GM21360 (cell line): ENCODE results near the gene HOXB8.

ENCODE experiments used
- ATAC-seq: cut with Tn5 transposase; IDR thresholded peaks from one replicate; pipeline ENCODE4 v1.9.1; 2021; ENCODE audit warnings: mild to moderate bottlenecking, moderate library complexity; ENCODE audit not compliant: unreplicated experiment

Gene HOXB8

DNA sequence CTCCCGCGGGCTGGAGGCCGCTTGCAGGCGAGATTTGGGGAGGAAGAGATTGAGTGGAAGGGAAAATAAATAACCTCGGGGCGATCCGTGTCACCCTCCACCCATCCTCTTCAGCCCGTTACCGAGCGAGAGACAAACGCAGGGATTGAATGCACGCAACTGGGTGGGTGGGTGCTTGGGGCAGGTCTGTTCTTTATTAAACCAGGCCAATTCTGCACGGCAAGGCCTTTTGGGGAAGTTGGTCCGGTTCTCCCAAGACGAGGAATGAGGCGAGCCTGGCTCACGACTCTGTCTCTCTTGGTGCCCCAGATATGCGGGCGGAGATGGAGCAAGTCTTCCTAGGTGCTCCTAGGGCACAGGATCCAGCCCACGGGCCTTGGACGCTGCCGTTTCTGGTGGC, 3.9 kb downstream of the HOXB8 start:
- no peak for ATAC-seq

DNA sequence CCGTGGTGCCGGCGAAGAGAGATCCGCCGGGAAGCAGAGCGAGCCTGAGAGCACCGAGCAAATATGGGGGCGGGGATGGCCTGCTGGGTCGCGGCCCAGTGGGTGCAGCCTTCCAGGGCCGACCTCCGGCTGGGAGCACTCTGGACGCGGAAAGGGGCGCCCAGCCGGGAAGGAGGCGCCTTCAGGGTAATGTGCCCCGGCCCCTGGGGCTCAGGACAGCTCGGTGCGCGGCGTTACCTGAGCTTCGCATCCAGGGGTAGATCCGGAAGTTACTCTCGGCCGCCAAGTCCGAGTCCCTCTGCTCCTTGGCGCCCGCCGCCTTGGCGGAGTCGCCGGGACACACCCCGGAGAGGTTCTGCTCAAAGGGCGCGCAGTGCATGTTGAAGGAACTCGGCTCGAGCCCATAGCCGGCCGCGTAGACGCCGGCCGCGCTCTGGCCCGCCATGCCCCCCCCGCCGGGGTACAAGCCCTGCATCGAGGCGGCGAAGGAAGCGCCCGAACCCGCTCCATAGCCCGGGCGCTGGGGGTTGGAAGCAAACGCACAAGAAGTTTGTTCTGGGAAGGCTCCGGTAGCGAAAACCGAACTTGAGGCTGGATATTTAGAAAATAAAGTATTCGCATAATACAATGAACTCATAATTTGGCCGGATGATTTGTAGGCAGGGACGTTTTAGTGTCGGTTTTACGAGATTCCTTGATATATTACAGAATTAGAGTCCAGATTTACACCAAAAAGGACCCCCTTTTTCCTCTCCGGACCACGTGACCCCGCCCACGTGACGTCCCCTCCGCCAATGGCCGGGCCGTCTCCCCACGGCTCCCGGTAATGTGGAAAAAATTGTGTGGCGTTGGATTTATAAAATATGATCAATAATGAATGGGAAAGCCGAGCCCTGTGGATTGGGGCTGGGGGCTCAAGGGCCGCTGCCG, 4.5 kb downstream of the HOXB8 start, which contains the start of gene HOXB7:
TSS of gene HOXB7 (minus strand) at position 736 of the 930 bp plus-strand sequence. CDS start at position 637, 99 bp downstream.
- no peak for ATAC-seq

DNA sequence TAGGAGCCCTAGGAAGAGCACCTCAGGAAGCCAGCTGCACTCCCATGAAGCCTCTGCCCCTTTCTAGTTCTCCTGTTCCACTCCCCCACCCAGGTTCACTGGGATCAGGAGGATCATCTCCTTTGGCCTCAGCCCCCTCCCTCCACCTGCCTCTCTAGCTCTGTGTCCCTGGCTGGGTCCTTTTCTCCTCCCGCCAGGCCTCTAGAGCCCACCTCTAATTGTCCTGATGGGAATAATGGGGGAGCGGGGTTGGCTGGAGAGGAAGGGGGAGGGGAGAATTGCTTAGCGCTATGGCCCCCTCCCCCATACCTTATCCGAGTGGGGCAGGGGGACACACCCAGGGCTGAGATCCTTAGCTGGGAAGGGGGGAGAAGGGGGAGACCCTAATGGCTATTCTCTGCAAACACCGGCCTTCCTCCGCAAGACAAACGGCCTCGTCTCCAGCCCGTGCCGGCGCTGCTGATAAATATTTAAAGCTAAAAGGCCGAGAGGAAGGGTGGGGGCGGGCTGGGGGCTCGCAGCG, 5.3 kb downstream of the HOXB8 start:
- ATAC-seq = no peak

- ATAC-seq = no peak
These were observed 6.1 kb downstream of the HOXB8 start for GRCh38 chr17:48609033-48609432.

DNA sequence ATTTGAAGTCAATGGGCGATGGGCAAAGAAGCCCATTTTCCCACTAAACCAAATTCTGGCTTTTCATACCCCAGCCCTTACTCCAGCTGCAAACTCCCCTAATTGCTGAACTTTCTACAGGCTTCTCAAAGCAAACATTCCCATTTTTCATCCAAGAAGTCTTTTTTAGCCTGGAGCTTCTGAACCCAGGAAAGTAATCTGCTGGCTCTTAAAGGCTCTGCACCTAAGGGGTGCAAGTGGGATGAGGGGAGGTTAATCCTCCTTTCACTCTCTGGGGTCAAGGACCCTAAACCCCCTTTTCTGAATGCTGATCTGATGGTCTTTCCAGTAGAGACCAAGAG, 6.6 kb downstream of the HOXB8 start:
- ATAC-seq = no peak

DNA sequence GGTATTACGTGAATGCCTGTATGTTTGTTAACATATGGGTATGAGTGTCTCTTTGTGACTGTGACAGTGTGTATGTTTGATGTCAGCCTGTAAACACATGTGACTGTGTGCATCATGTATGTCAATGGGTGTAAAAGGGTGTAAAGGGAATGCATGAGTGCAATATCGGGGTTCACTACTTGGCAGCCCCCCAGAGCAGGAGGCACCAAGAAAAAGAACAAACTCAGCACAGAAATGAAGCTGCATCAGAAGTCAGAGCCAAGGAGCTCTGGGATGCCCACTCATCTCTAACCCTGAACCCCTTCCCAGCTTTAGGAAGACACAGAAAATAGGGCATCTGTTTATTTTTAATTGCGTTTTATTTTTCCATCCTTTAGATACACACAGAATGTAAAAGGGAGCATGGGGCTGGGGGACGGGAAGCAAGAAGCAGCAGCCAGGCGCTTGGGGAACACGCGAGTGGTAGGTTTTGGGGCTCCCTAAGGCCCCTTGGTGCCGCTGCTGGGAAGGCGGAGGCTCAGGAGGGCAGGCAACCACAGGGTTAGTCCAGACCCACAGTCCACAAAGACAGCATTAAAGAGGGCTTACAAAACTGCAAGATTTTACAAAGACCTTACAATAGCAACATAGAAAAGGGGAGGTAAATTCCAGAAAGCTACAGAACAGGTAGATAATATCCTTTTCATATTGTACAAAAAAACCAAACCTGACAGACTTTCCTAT, 8.0 kb downstream of the HOXB8 start:
- no peak for ATAC-seq

DNA sequence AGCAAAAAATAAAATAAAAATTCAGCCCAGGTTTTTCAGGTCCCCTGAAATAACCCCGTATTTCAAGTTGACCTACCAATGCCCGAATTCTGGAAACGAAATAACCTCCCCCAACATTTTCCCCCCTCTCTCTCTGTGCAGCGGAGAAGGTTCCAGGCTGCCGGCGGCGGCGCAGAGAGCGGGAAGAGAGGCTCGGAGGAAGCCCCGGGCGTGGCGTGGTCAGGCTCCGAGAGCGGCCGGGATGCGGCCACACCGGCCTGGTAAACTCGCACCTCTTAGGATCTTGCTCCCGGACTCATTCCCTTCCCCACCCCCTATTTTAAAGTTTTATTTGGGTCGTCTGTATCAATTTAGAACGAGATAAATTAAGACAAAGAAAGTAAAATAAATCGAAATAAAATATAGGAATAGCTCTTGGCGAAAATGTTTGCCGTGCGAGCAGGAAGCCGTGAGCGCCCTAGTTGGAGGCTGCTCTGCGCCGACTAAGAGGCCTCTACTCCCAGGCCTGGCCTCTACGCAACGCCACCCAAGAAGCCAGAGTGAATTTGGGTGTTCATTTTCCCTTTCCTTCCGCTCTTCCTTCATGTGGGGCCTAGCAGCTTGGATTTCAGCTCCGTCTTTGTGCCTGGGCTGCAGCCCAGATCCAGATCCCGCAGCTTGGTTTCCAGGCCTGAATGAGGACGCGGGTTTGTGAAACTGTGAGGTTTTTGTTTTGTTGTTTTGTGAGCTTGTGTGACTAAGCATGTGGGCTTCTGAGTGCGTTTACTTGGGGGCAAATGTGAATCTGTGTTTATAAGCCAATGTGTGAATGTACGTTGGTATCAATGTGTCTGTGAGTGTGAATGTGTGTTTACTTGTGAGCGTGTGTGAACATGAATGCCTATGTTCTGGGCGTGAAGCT, 8.9 kb downstream of the HOXB8 start:
- ATAC-seq = no peak

GRCh38 chr17:48605409-48605919, 9.6 kb downstream of the HOXB8 start:
- ATAC-seq = no peak

DNA sequence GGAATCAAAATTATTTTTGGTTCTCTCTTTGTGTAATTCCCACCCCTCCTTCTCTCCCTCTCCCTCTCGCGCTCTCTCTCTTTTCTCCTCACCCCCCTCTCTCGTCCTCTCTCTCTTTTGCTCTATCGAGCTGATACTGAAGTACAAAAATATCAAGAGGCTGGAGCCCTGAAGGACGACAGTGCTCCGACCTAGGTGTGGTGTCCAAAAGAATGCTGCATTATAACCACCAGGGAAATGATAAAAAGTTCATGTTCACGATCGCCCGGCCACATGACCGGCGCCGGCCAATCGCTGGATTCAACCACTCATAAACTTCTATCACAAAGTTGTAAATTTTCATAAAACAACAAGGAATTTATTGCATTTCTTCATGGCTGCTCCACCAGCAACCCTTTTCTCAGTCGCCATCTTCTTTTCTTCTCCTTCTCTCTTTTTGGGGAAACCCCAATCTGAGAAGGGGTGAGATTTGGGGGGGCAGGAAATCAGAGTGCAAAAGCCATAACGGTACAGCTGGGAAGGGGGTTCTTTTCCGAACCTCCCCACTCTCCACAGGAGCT, 10.2 kb downstream of the HOXB8 start, which contains the start of gene HOXB6:
TSS of gene HOXB6 (minus strand) at position 217 of the 560 bp plus-strand sequence. CDS start 6,836 bp downstream, outside the sequence.
- no peak for ATAC-seq

GRCh38 chr17:48603959-48604769, 10.9 kb downstream of the HOXB8 start:
- ATAC-seq = no peak

GRCh38 chr17:48601539-48602425, 13.3 kb downstream of the HOXB8 start:
- no peak for ATAC-seq

DNA sequence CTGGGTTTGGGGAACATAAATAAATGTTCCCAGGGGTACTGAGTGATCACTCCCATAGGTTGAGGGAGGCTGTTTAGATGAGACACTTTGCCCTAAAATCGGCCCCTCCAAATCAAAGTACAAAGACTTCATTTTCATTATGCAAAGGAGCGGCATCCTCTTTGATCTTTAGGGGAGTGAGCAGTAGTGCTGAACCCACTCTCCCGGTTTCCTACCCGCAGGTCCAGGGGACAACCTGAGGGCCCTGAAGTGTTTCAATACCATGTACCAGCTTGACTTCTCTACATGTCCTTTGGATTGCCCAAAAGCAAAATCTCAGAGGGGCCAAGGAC, 13.9 kb downstream of the HOXB8 start:
- no peak for ATAC-seq

- ATAC-seq = no peak
These were observed 14.6 kb downstream of the HOXB8 start for GRCh38 chr17:48600244-48601098.

GRCh38 chr17:48599354-48599753, 15.7 kb downstream of the HOXB8 start:
- ATAC-seq = no peak

- ATAC-seq = no peak
These were observed 16.4 kb downstream of the HOXB8 start for GRCh38 chr17:48598736-48599135.

- no peak for ATAC-seq
These were observed 17.1 kb downstream of the HOXB8 start for GRCh38 chr17:48597778-48598631.

DNA sequence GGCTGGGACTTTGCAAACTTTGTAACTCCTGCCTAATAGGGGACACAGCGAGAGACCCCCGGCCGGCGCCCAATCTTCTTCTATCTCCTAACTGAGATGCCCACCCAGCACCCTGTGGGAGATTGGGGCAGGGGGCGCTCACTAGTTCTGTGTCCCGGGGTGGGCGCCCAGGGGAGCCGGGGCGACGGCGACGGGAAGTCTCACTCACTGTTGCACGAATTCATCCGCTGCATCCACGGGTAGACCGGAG, 17.6 kb downstream of the HOXB8 start:
- ATAC-seq = no peak
